ENCODE measurements around the gene PKIB. TPM values are rescaled to one million over a fixed set of nuclear protein-coding genes. Genes with fewer than 3 reads are reported as not detected.

The PKIB gene
- total RNA-seq, 4 donors from 2014 or later, result 0.57 to 13.4 (median 2.4) TPM

DNA sequence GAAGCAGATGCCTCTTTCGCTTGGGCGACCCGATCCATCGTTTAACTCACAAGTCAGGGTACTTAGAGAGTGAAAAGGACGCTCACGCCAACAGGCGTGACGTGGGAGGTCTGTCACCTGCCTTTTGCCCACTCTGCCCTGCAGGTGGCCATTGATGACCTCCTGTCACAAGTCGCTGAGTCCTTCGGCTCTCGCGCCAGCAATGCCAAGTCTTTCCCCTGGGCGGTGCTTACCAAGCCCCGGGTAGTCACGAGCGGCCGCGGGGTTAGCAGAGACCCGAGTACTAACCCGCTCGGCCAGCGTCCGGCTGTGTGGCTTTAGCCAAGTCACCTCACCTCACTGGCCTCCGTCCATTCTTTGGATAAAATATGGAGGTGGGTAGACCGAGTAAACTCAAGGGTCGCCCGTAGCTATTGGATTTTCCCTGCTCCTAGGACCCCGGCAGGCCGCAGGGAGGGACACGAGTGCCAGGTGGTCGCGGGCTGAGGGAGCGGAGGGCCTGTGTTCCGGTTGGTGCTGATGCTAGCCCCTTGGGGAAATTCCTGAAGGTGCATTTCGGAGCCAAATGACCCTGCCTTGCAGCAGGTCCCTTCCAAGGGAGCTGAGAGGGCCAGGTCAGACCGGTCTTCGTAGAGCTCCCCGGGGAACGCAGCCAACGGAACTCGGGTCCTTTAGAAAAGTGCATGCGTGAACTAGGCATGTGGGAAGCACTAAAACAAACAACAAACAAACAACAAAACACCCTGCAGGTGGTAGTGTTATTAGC, 668 bp downstream of the PKIB start:
- TF ChIP-seq, protein P1, sequence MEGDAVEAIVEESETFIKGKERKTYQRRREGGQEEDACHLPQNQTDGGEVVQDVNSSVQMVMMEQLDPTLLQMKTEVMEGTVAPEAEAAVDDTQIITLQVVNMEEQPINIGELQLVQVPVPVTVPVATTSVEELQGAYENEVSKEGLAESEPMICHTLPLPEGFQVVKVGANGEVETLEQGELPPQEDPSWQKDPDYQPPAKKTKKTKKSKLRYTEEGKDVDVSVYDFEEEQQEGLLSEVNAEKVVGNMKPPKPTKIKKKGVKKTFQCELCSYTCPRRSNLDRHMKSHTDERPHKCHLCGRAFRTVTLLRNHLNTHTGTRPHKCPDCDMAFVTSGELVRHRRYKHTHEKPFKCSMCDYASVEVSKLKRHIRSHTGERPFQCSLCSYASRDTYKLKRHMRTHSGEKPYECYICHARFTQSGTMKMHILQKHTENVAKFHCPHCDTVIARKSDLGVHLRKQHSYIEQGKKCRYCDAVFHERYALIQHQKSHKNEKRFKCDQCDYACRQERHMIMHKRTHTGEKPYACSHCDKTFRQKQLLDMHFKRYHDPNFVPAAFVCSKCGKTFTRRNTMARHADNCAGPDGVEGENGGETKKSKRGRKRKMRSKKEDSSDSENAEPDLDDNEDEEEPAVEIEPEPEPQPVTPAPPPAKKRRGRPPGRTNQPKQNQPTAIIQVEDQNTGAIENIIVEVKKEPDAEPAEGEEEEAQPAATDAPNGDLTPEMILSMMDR (IDR thresholded peaks at IDR 0.05; ENCODE audit: low read depth), result no peak

DNA sequence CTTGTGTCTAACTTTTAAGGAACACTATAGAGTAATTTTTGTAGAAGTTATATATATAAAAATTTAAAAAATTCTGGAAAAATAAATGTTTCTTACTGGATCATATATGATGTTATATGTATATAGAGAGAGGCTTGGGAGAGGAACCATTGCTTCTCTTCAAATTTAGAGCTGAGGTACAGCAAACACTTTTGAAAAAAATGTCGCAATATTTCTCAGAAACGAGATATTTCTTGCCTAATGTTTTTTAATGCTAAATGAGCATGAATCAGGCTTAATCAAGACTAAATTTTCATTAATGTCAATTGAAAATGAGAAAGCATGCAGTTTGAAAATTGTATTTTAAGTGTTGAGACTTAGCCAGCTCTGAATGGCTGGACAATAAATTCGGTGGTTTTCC, 2.6 kb downstream of the PKIB start:
- TF ChIP-seq, protein P1 (IDR thresholded peaks at IDR 0.05; ENCODE audit: low read depth), result no peak

DNA sequence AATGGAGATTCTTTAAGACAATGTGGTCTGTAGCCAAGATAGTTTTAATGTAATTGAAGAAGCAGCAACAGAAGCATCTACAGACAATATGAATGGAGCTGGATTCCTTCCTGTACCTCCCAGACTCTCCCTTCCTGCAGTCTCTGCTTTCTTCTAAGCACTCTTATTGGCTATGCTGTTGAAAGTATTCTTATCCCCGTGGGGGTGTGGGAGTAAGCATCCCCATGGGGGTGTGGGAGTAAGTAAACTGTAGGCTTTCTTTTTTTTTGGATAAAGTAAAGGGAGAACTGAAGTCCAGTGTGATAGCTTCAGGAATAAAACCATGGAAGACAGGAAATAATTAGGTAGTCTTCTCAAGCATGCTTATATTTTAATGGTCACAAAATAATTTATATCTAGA, 4.1 kb downstream of the PKIB start:
- TF ChIP-seq, protein P1 (IDR thresholded peaks at IDR 0.05; ENCODE audit: low read depth), result no peak

DNA sequence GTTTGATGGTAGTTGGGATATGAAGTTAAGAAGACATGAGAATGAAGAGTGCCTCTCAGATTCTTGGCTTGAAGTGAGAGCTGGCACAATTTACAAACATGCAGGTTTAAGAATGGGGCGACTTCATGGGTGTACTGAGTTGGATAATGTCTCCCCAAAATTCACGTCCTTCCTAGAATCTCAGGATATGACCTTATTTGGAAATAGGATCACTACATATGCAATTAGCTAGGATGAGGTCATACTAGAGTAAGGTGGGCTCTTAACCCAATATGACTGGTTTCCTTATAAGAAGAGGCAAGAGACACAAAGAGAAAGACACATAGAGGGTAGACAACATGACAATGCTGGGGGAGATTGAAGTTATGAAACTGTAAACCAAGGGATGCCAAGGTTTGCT, 5.2 kb downstream of the PKIB start:
- TF ChIP-seq, protein P1 (IDR thresholded peaks at IDR 0.05; ENCODE audit: low read depth), result no peak

DNA sequence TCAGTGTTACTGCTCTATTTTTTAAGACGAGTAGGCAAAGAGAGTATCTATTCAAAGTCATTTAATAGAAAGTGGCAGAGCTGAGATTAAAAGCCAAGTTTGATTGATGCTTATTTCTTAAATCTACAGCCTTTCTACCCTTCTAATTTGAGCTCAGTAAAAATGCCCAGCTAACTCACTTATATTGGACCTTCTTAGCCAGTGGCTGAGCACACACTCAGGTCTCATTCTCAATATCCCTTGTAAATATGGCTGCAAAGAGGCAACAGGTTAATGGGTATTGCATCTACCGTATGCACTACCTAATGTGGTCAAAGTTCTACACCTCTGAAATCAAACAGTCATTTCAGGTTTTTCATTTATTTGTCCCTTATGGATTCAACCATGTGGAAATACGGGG, 6.7 kb downstream of the PKIB start:
- TF ChIP-seq, protein P1 (IDR thresholded peaks at IDR 0.05; ENCODE audit: low read depth), result no peak

DNA sequence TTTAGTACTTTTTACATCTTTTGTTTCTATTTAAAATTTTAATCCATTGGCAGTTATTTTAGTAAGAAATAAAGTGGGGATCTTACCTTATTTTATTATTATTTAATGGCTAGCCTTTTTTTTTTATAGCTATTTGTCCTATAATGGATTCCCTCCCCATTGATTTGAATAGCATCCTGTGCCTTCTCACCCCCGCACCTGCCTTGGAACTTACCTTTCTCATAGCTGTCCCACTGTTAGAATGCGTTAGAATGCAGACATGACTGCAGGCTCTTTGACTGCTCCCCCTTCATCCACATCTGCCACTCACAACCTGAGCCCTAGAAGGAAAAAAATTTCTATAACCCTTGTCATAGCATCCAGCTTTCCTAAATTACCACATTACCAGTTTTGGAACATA, 9.1 kb downstream of the PKIB start:
- TF ChIP-seq, protein P1 (IDR thresholded peaks at IDR 0.05; ENCODE audit: low read depth), result no peak

DNA sequence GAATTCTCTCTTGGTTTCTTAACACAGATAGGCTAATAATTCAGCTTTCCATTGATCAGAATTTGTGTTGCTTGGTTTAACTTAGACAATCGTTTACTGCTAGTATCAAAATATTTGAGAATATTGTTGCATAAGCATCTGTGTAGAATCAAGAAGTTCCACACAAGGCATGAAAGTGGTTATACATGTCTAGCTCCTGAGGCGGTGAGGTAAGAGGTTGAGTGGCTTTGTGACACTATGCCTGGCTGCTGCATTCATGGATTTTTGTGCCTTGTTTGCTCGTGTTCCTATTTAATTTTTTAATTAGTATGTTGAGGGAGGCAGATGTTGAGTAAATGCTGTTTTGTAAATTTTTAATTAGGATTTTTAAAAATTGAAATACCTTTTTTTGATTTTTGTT, 10.2 kb downstream of the PKIB start:
- TF ChIP-seq, protein P1 (IDR thresholded peaks at IDR 0.05; ENCODE audit: low read depth), result no peak

All from subcutaneous adipose tissue (tissue), 4 donors.